Smooth muscle cell (in vitro differentiated cells): ENCODE results near the gene DNAJB12. TPM values are rescaled to one million over a fixed set of nuclear protein-coding genes. Genes with fewer than 3 reads are reported as not detected.

Source experiments
- DNase-seq: peaks from one replicate; lab custom pipeline; 2025; ENCODE audit not compliant: unreplicated experiment; lab: John Stamatoyannopoulos, UW
- H2AFZ ChIP-seq: fragments of 200-600 bp; sonication (generic); 2 replicates; pipeline ENCODE4 v1.6.0; 2016; ENCODE audit warnings: antibody characterized with exemption, low read depth, mild to moderate bottlenecking
- H3F3A ChIP-seq: fragments of 200-600 bp; sonication (generic); 2 replicates; pipeline ENCODE4 v1.6.0; 2017; ENCODE audit warnings: antibody characterized with exemption, low read depth
- H3K27ac ChIP-seq: fragments of 200-600 bp; sonication (generic); 2 replicates; pipeline ENCODE4 v1.5.1; 2016; ENCODE audit warnings: low read depth, mild to moderate bottlenecking
- H3K27me3 ChIP-seq: fragments of 200-600 bp; sonication (generic); 2 replicates; pipeline ENCODE4 v1.6.1; 2016; ENCODE audit warnings: low read depth, mild to moderate bottlenecking
- H3K36me3 ChIP-seq: fragments of 200-600 bp; sonication (generic); 2 replicates; pipeline ENCODE4 v1.5.1; 2016; ENCODE audit warnings: low read depth
- H3K4me1 ChIP-seq: fragments of 200-600 bp; sonication (generic); 2 replicates; pipeline ENCODE4 v1.5.1; 2016; ENCODE audit warnings: low read depth
- H3K4me2 ChIP-seq: fragments of 200-600 bp; sonication (generic); 2 replicates; pipeline ENCODE4 v1.6.0; 2016; ENCODE audit warnings: mild to moderate bottlenecking
- H3K4me3 ChIP-seq: fragments of 200-600 bp; sonication (generic); 2 replicates; pipeline ENCODE4 v1.5.1; 2016; ENCODE audit warnings: mild to moderate bottlenecking
- H3K79me2 ChIP-seq: fragments of 200-600 bp; sonication (generic); 2 replicates; pipeline ENCODE4 v1.6.0; 2016; ENCODE audit warnings: low read depth, mild to moderate bottlenecking
- H3K9ac ChIP-seq: fragments of 200-600 bp; sonication (generic); 2 replicates; pipeline ENCODE4 v1.6.0; 2016; ENCODE audit warnings: low read depth
- H3K9me3 ChIP-seq: fragments of 200-600 bp; sonication (generic); replicated peaks from 2 replicates; pipeline ENCODE4 v1.5.1; 2016; ENCODE audit warnings: low read depth
- H4K20me1 ChIP-seq: fragments of 200-600 bp; sonication (generic); 2 replicates; pipeline ENCODE4 v1.6.0; 2016; ENCODE audit warnings: low read depth
- WGBS: methylation state at CpG from one replicate; pipeline ENCODE4 v1.1.7; 2016; ENCODE audit warnings: low lambda C conversion rate; 5-methylcytosine and 5-hydroxymethylcytosine counted together
- polyA plus RNA-seq: library from polyadenylated mRNA; unstranded; fragments of >200 nt; fragmentation: Nextera tagmentation; extraction: Ambion mirVana; gene quantifications from 2 replicates; pipeline ENCODE4 v1.2.1, GENCODE V29; 2016
- total RNA-seq: library from RNA; depleted of rRNA; stranded (reverse); fragments of >200 nt; gene quantifications from 2 replicates; pipeline ENCODE4 v1.2.3, GENCODE V29; 2014
- TF ChIP-seq, protein P1 (sequence below): fragments of 200-600 bp; sonication (generic); IDR thresholded peaks from 2 replicates; pipeline ENCODE4 v1.5.1; 2017; ENCODE audit warnings: borderline replicate concordance, mild to moderate bottlenecking, antibody characterized with exemption; ENCODE audit not compliant: insufficient read depth, poor library complexity, severe bottlenecking

The DNAJB12 gene
- total and polyA plus RNA-seq, 2 experiments from 2014 or later: 12.5 to 24.5 TPM

DNA sequence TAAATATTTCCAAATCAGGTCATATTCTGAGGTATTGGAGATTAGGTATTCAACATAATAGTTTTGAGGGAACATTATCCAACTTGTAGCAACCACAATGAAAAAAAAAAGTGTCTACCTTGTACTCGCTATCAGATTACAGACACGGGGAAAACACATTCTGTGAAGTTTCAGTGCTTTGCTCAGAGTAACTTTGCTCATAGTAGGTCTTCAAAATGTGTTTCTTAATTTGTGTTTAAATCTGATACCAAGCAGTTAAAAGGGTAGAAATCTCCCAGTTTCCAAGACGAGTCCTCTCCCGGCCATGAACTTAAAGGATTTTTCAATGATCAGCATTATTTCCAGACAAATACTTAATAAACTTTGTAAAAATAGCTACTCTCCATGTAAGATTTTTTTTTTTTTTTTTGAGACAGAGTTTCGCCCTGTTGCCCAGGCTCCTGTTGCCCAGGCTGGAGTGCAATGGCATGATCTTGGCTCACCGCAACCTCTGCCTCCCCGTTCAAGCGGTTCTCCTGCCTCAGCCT is 41.8 kb downstream of the DNAJB12 start:
- Histone ChIP-seq H3K9ac (no peak overlapping the region), H2AFZ (no peak overlapping the region), H3K36me3 (no peaks in the 10 kb centered on the region), H3F3A (no peaks in the 10 kb centered on the region), H3K27me3 (no peaks in the 10 kb centered on the region), H3K9me3 (no peaks in the 10 kb centered on the region), H3K4me1 (no peaks in the 10 kb centered on the region), H3K79me2 (no peaks in the 10 kb centered on the region), H3K4me3 (no peak overlapping the region), H4K20me1 (no peaks in the 10 kb centered on the region), H3K4me2 (no peak overlapping the region), H3K27ac (no peak overlapping the region)
- no peak for DNase-seq
- 96% methylated on average over 8 of the region's 8 CpGs for WGBS
- TF ChIP-seq, protein P1, sequence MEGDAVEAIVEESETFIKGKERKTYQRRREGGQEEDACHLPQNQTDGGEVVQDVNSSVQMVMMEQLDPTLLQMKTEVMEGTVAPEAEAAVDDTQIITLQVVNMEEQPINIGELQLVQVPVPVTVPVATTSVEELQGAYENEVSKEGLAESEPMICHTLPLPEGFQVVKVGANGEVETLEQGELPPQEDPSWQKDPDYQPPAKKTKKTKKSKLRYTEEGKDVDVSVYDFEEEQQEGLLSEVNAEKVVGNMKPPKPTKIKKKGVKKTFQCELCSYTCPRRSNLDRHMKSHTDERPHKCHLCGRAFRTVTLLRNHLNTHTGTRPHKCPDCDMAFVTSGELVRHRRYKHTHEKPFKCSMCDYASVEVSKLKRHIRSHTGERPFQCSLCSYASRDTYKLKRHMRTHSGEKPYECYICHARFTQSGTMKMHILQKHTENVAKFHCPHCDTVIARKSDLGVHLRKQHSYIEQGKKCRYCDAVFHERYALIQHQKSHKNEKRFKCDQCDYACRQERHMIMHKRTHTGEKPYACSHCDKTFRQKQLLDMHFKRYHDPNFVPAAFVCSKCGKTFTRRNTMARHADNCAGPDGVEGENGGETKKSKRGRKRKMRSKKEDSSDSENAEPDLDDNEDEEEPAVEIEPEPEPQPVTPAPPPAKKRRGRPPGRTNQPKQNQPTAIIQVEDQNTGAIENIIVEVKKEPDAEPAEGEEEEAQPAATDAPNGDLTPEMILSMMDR: no peak

DNA sequence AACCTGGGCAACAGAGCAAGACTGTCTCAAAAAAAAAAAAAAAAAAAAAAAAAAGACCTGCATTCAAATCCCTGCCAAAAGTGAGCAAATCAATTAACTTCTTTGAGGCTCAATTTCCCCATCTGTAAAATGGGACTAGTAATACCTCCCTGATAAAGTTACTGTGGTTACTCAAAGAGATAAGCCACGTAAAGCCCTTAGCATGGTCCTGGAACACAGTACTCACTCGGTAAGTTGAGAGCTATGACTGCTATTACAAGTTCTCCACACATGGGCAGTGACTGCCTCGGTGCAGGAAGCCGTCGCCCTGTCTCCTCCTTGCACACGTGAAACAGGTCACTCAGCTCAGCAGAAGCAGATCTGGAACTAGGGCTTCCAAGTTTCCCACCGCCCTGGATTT is 43.1 kb downstream of the DNAJB12 start:
- no peak overlapping the region for H3K9ac ChIP-seq
- 81% methylated on average over 7 of the region's 7 CpGs for WGBS
- no peaks in the 10 kb centered on the region for H3K9me3 ChIP-seq
- no peaks in the 10 kb centered on the region for H3K4me1 ChIP-seq
- H3K27me3 ChIP-seq: no peaks in the 10 kb centered on the region
- no peak overlapping the region for H3K4me2 ChIP-seq
- TF ChIP-seq, protein P1: no peak
- no peaks in the 10 kb centered on the region for H3K36me3 ChIP-seq
- no peak for DNase-seq
- H3F3A ChIP-seq: no peaks in the 10 kb centered on the region
- H3K79me2 ChIP-seq: no peaks in the 10 kb centered on the region
- H4K20me1 ChIP-seq: no peaks in the 10 kb centered on the region
- H3K27ac ChIP-seq: no peak overlapping the region
- no peak overlapping the region for H3K4me3 ChIP-seq
- H2AFZ ChIP-seq: no peak overlapping the region

DNA sequence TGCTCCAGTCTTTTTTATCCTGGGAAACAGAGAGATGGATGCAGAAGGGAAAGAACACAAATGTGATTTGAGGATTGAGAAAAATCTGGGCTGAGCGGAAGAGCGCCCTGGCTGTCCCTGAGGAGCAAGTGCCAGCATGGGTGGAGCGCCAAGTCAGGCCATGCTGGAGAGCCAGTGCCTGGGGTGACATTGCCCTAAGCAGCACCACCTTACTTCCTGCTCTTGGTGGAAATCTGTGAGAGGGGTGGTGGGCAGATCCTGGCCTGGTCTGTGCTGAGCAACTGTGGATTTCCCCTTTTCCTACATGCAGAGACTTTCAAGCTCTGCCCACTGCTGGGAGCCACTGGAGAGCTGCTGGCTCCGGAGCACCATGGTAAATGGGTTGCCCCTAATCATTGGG is 44.1 kb downstream of the DNAJB12 start:
- H2AFZ ChIP-seq: no peak overlapping the region
- 84% methylated on average over 4 of the region's 4 CpGs for WGBS

More for the DNA sequence above, 44.1 kb downstream of the DNAJB12 start:
- Histone ChIP-seq H3K79me2 (no peaks in the 10 kb centered on the region), H3K9me3 (no peaks in the 10 kb centered on the region), H3F3A (no peaks in the 10 kb centered on the region), H3K36me3 (no peaks in the 10 kb centered on the region), H3K27ac (peak overlapping the region; percentile 90), H3K4me2 (peak overlapping the region; percentile 31), H3K4me3 (no peak overlapping the region), H4K20me1 (no peaks in the 10 kb centered on the region), H3K9ac (no peak overlapping the region), H3K4me1 (no peaks in the 10 kb centered on the region), H3K27me3 (no peaks in the 10 kb centered on the region)
- no peak for DNase-seq
- TF ChIP-seq, protein P1: no peak
